GM13977 (cell line): Measurements from ENCODE around the gene HS3ST4.

ENCODE experiments used
- DNase-seq: peaks from one replicate; pipeline ENCODE4 v3.0.0; 2012; ENCODE audit warnings: low spot score
- CTCF ChIP-seq: IDR thresholded peaks from 2 replicates; pipeline ENCODE4 v1.5.1; 2012; ENCODE audit warnings: mild to moderate bottlenecking, control low read depth; ENCODE audit not compliant: insufficient read depth; ENCODE audit errors: extremely low read depth, missing control alignments
- in situ Hi-C: fragments of 300-500 bp; cut with MboI; formaldehyde crosslinking; loops from one replicate; pipeline ENCODE4 v1.12.0; 2022; ENCODE audit warnings: low sequenced_read_pairs, low pct_unique_long_range_greater_than_20kb, mixed read lengths, inconsistent platforms; ENCODE audit not compliant: unreplicated experiment

HS3ST4 gene

GRCh38 chr16:25834101-25834500 is 142.3 kb downstream of the HS3ST4 start:
- in situ Hi-C loops = loop anchor here (25.0 kb wide), 3 partner anchors 547 to 1628 kb away; no protein-coding TSS in a partner anchor
- DNase-seq = no peak
- TF ChIP-seq CTCF = no peak

- in situ Hi-C loops = loop anchor here (25.0 kb wide), 3 partner anchors 548 to 1627 kb away; no protein-coding TSS in a partner anchor
- TF ChIP-seq CTCF = no peak
These were observed 143.4 kb downstream of the HS3ST4 start for GRCh38 chr16:25835126-25835525.

GRCh38 chr16:25838724-25839186 is 147.0 kb downstream of the HS3ST4 start:
- peak; percentile 72 for TF ChIP-seq CTCF
- in situ Hi-C loops = loop anchor here (25.0 kb wide), 3 partner anchors 551 to 1624 kb away; no protein-coding TSS in a partner anchor
- peak; percentile 24 for DNase-seq

More at GRCh38 chr16:25835126-25835525, 143.4 kb downstream of the HS3ST4 start:
- DNase-seq = no peak

GRCh38 chr16:25841761-25842160 is 150.0 kb downstream of the HS3ST4 start:
- in situ Hi-C loops = loop anchor here (25.0 kb wide), 3 partner anchors 554 to 1621 kb away; no protein-coding TSS in a partner anchor
- DNase-seq = no peak
- TF ChIP-seq CTCF = no peak

GRCh38 chr16:25845901-25846300 is 154.1 kb downstream of the HS3ST4 start:
- DNase-seq = no peak
- no peak for TF ChIP-seq CTCF
- in situ Hi-C loops = loop anchor here (25.0 kb wide), 3 partner anchors 559 to 1616 kb away; no protein-coding TSS in a partner anchor

GRCh38 chr16:25854141-25854540 is 162.4 kb downstream of the HS3ST4 start:
- in situ Hi-C loops = no loop called here
- no peak for DNase-seq
- no peak for TF ChIP-seq CTCF
